SK-N-SH treated with all-trans-retinoic acid at 6 μM for 48 hours (cell line): ENCODE measurements around the gene CRIP2.

Experiments used
- CSDC2 ChIP-seq: fragments of 250-450 bp; sonication (Bioruptor Pico); IDR thresholded peaks from 2 replicates; pipeline ENCODE4 v1.5.0; 2020; ENCODE audit warnings: mild to moderate bottlenecking, moderate library complexity
- ESRRG ChIP-seq: fragments of 250-450 bp; sonication (Bioruptor Pico); IDR thresholded peaks from 2 replicates; pipeline ENCODE4 v1.6.1; 2021; ENCODE audit warnings: mild to moderate bottlenecking
- GLIS3 ChIP-seq: fragments of 250-450 bp; sonication (Bioruptor Pico); IDR thresholded peaks from 2 replicates; pipeline ENCODE4 v1.5.0; 2020; ENCODE audit warnings: mild to moderate bottlenecking, moderate library complexity
- OSR1 ChIP-seq: fragments of 250-450 bp; sonication (Bioruptor Pico); IDR thresholded peaks from 2 replicates; pipeline ENCODE4 v1.8.0; 2022; ENCODE audit warnings: moderate library complexity, mild to moderate bottlenecking, inconsistent platforms
- PATZ1 ChIP-seq: fragments of 250-450 bp; sonication (Bioruptor Pico); IDR thresholded peaks from 2 replicates; pipeline ENCODE4 v1.8.0; 2020; ENCODE audit warnings: mild to moderate bottlenecking, moderate library complexity, borderline replicate concordance
- RARB ChIP-seq: fragments of 250-450 bp; sonication (Bioruptor Pico); IDR thresholded peaks from 2 replicates; pipeline ENCODE4 v1.8.0; 2021; ENCODE audit warnings: mild to moderate bottlenecking, moderate library complexity
- TCF4 ChIP-seq: fragments of 250-450 bp; sonication (Bioruptor Pico); IDR thresholded peaks from 2 replicates; pipeline ENCODE4 v1.8.0; 2021; ENCODE audit warnings: mild to moderate bottlenecking, moderate library complexity, borderline replicate concordance
- ZC3H10 ChIP-seq: fragments of 250-450 bp; sonication (Bioruptor Pico); IDR thresholded peaks from 2 replicates; pipeline ENCODE4 v1.5.1; 2021; ENCODE audit warnings: mild to moderate bottlenecking, moderate library complexity
- ZFP30 ChIP-seq: fragments of 450-650 bp; formaldehyde crosslinking; IDR thresholded peaks from 2 replicates; pipeline ENCODE4 v1.5.0; 2022; ENCODE audit warnings: mild to moderate bottlenecking, moderate library complexity
- TF ChIP-seq, protein P1 (sequence below): fragments of 250-450 bp; sonication (Bioruptor Pico); IDR thresholded peaks from 2 replicates; pipeline ENCODE4 v1.5.1; 2020; ENCODE audit warnings: low read depth, mild to moderate bottlenecking, moderate library complexity

DNA sequence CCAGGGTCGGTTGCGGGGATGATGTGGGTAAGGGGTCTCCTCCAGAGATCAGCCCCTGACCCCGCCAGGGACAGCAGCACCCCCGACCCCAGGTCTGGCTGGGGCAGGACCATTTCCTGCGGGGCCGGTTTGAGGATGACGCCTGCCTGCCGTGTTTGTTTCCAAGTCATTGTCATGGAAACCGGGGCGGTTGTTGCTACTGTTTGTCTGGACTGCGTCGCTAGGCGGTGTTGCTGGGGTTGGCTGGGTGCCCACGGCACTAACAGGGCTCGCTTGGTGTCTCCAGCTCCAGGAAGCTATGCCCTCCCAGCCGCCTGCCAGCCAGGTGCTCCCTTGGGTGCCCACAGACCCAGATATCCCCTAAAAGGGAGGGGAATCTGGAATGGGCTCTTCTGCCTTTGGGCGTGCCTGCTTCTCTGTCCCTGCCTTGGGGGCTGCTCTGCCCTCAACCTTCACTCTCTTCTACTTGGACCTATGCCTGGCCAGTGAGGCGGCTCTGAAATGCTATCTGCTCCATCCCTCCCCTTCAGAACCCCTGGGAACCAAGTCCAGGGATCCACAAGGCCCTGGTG is 7.4 kb downstream of the CRIP2 start:
- no peak for TF ChIP-seq ESRRG (CRISPR knock-in tag)
- TF ChIP-seq RARB (CRISPR knock-in tag) = no peak
- no peak for TF ChIP-seq ZC3H10
- TF ChIP-seq, protein P1, sequence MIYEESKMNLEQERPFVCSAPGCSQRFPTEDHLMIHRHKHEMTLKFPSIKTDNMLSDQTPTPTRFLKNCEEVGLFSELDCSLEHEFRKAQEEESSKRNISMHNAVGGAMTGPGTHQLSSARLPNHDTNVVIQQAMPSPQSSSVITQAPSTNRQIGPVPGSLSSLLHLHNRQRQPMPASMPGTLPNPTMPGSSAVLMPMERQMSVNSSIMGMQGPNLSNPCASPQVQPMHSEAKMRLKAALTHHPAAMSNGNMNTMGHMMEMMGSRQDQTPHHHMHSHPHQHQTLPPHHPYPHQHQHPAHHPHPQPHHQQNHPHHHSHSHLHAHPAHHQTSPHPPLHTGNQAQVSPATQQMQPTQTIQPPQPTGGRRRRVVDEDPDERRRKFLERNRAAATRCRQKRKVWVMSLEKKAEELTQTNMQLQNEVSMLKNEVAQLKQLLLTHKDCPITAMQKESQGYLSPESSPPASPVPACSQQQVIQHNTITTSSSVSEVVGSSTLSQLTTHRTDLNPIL = no peak
- no peak for TF ChIP-seq ZFP30
- TF ChIP-seq OSR1 (CRISPR knock-in tag) = no peak
- no peak; the same call in 1 of the 2 replicates for TF ChIP-seq PATZ1
- no peak; the same call in 1 of the 2 replicates for TF ChIP-seq GLIS3 (CRISPR knock-in tag)
- TF ChIP-seq CSDC2 = no peak
- TF ChIP-seq TCF4 = no peak
